ENCODE results near the gene DZIP1L.

Gene DZIP1L

DNA sequence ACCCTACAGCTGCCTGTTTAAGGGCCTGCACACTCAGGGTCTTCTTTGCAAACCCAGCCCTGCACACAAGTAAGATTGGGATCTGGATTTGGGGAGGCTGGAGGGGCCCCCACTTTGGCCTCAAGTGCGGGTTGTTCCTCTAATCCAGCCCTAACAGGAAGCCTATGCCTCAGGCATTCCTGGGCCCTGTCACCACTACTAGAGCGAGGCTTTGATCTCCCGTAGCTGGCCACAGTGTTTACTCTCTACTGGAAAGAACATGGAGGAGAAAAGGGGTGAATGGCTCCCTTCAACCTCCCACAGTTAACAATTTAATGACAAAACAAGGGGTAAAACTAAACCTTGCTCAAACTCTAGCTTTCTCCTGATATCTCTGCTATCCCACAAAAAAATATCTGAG is 48.4 kb downstream of the DZIP1L start:
- DNase-seq, result no peak

DNA sequence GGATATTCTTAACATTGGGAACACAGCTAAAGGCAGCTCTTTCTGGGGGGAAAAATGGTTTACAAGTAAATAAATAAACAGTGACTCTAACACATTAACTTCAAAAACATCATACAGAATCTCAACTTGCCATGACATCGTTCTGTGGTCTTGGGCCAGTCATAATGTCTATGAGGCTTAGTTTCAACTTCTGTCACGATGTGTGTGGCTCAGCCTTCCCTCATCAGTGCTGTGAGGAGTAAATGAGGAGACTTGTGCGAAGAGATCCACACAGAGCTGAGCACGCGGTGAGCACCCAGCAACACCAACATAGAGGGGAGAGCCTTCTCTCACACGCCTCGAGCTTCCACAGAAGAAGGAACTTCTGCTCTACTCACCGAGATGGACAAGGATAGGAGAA is 49.0 kb downstream of the DZIP1L start:
- no peak for DNase-seq

DNA sequence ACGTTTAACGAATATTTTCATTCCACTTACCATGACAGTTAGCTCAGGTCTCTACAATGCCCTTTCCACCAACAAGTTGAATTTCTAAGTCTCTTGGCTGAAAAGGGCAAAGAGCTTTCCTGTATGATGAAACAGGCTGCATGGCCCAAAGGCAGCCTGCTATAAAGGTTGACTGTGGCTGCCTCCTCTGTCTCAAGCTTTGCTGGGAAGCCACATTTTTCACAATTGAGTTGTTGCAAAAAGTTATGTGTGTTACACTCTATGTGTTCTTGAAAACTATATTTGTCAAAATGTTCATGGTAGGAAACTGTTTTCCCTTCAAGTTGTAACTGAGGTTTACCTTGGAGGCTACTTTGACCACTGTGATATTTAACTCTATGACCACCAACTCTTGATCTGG is 49.5 kb downstream of the DZIP1L start:
- DNase-seq, result no peak

DNA sequence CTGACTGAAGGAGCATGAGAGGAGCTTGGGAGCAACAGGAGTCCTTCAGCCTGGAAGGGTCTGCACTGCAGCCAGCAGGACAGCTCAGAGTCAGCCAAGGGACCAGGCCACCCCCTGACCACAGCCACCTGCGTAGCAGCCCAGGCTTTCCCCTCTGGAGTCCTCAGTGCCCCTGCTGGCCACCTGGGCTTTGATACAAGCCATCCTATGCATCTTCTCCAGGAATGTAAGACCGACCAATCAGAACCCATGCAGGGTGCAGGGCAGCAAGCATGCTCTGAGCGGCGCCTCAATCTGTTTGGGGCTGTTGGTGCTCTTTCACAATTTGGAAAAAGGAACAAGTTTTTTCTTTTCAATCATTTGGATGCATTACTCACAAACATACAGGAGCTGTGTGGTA is 52.0 kb downstream of the DZIP1L start:
- no peak for DNase-seq

DNA sequence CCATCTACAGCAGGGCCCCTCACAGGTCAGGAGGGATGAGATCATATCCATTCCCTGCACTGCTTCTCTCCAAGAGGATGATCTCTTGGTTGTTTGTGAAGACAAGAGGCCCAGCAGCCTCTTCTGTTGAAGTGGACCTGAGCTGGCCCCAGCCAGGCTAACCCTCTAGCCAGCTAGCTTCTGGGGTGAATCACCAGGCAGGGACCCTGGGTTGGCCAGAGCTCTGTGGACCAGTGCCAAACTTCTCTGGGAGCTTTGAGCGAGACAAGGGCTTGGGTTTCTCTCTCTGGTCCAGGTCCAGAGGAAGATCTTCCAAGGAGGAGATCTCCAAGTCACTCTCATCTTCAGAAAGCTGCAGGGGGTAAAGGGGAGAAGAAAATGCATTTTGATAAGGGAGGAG is 52.8 kb downstream of the DZIP1L start:
- DNase-seq, result no peak

DNA sequence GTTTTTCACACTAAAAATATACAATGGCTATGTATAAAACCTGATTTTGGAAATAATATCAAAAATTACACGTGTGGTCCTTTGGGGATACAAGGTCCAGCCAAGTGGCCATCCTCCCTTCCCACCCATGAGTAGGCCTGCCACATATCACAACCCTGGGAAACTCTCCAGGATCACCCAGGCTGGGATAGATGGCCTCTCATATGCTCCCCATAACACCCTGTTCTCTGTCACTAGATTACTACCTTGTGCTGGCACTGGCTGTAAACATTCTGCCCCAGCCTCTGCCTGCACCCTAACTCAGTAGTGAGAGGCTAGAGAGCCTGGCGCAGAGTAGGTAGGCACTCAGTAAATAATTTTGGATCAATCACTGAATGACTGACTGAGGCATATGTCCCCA is 53.4 kb downstream of the DZIP1L start:
- DNase-seq, result no peak

DNA sequence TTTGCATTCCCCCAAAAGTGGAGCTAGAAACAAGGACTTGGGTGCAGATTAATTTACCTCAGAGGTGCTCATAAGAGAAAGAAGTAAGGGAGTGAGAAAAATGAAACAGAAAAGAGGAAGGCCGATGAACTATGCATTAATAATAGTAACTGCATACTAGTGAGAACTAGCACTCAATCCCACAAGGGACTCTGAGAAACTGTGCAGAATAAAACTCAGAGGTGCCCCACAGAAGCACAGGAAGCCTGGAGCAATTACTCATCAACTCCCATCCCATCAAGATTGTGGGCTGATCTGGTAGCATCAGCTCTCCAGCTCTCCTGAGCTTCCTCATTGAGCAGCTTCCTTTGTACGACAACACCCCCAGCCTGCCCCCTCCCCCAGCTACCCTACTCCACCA is 54.6 kb downstream of the DZIP1L start:
- no peak for DNase-seq

DNA sequence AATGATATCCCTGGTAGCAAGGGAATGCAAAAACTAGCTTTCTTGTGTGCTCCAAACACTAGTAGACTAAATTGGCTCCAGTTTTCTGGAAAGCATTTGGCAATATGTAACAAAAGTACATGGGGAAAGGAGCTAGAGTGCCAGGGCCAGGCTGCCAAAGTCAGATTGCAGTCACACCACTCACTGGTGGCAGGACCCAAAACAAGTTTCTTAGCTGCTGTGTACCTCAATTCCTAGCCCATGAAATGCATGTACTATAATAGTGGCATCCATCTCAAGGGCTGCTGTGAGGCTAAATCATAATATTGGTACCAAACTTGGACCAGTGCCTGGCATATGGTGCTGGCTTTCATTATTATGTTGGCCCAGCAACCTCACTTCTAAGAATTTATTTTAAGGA is 56.1 kb downstream of the DZIP1L start:
- DNase-seq, result no peak

DNA sequence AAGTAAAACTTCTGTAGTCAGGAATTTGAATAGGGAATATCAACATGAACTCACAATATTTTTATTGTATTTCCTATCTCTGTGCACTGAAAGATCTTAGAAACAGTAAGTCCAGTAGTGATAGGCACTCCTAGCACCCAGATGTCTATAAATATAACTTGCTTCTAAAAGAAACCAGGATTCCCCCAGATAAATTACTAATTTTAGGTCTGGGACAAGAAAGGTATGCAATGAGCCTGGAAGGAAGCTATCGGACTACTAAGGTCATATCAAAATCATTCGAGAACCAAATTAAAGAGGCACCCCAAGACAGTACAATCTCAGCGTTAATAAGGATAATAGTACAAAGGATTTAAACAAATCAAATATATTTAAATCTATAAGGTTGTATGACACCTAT is 58.0 kb downstream of the DZIP1L start:
- no peak for DNase-seq

DNA sequence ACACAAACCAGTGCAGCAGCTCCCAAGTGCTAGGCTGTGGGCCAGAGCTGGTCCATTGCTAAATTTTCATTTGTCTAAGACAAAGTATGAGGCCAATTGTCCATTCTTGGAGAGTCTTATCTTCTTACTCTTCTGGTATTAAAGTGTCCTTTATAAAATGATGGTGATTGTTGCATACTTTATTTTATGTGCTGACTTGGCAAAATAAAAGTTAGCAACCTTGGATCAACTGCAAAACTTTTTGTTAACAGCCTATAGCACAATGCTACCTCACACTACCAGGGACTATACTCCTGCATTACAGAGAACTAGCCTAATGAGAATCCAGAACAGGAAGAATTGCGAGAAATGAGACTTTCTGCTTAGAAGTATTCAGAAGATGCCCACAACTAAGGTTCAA is 61.4 kb downstream of the DZIP1L start:
- DNase-seq, result no peak

DNA sequence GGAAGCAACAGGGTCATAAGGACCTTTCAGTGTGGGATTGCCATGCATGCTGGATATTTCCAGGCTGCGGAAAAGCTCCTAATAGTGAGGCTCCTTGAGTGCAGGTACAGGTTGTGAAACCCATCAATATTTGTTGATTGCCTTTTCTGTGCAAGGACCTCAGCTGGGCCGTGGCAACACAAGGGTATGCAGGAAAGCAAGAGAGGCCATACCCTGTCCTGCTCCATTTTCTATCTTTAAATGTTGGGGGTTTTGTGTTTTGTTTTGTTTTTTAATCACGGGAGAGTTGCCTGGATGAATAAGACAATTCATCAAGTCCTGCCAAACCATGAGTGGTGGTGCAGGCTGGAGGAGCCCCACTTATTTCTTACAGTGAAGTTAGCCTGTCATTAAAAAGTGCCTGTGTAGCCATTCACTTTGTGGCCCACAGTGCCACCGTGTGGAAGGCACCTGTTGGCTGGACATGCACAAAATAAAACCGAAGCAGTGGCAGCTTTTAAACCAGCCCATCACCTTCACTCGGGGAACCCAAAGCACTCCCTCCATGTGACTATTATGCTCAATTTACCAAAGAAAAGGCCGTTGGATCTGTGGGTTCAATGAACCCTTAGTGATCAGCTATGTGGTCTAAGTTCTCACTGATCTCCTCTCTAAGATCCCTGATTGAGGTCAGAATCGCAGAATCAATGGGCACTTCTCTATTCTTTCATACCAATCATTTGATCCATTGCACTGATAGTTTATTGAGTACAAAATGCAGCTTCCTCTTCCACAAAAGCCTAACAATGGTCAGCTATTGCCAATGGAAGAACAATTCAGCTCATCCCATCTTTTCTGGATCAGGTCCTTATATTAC is 63.2 kb downstream of the DZIP1L start:
- DNase-seq, result no peak

DNA sequence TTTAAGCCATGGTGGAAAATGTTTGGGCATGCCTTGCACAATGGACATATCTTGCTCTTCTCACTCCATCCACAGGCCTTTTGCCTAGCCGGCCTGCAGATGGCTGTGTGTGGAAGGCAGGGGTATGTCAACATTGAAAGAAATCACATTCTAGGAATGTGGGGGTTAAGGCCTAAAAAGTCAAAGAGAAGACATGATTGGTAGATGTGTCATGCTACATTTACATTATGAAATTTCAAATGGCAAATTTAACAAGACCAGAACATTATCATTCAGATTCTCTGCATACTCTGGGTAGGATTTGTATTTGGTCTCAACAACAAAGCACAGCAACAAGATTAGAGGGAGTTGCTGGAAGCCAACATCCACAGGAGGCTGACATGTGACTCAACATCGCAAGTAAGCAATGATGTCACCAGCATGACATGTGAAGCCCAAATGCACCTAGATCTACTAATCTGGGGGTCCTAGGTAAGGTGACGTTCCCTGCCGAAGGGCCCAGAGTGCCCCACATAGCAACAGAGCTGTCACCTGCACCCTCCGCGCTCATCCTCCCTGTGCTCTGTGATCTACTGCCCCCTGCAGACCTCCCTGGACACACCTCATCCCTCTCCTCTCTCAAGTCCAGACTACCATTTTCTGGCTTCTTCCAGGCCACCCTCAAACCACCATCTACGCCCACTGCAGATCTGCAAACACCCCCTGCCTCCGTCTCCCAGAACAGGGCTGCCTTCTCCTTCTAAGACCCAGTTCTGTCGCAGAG is 66.1 kb downstream of the DZIP1L start:
- DNase-seq, result no peak

DNA sequence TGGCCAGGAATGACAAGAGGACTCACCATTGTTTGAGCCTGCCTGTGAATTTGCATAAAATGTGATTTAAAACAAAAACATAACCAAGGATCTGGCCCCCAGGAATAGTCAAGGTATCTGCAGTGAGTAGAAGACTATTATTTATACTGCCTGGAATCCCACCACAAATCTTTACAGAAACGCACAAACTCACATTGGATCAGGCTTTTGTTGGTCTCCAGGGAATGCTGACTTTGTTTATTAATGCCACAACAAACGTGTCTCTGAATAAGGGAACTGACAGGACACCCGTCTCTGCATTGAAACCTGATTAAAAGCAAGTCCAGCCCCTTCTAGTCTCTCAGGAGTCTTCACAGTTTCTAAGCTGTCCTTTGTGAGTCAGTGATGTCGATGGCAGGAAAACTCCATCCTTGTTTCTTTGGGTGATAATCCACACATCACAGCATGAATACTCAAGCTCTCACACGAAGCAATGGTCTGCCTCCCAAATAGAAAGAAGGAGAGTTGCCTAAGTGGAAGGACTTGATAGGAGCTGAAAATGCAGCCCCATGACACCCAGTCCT is 67.7 kb downstream of the DZIP1L start:
- no peak for DNase-seq

DNA sequence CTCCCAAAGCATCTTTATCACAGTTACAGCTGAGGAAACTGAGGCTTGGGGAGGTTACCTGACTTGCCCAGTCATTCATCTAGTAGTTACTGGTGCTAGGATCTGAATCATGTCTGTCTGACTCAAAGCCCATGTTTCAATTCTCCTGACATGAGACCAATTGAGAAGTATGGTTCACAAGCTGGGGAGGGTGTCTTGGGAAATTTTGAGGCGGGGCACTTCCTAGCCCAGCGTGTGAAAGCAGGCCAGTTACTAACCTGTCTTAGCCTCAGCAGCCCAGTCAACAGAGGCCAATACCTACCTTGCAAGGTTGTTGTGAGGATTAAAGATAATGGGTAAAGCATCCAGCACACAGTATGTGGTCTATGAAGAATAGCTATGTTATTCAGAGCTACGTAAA is 68.5 kb downstream of the DZIP1L start:
- DNase-seq, result no peak

DNA sequence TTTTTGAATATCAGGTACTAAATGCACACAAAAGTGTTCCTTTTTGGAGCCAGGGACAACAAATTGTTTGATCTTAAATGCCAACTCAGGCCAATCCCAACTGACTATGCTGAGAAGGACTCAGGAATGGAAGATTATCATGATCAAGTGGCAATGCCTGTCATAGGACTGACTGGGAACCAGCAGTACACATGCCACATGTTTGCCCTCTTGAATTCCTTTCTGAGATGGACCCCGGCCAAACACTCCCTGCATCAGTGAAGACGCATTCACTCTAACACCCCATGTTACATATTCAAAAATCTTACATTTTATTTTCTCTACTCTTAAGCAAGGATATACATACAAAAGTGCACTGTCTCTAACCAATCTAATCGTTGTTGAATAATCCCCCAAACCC is 69.3 kb downstream of the DZIP1L start:
- no peak for DNase-seq

DNA sequence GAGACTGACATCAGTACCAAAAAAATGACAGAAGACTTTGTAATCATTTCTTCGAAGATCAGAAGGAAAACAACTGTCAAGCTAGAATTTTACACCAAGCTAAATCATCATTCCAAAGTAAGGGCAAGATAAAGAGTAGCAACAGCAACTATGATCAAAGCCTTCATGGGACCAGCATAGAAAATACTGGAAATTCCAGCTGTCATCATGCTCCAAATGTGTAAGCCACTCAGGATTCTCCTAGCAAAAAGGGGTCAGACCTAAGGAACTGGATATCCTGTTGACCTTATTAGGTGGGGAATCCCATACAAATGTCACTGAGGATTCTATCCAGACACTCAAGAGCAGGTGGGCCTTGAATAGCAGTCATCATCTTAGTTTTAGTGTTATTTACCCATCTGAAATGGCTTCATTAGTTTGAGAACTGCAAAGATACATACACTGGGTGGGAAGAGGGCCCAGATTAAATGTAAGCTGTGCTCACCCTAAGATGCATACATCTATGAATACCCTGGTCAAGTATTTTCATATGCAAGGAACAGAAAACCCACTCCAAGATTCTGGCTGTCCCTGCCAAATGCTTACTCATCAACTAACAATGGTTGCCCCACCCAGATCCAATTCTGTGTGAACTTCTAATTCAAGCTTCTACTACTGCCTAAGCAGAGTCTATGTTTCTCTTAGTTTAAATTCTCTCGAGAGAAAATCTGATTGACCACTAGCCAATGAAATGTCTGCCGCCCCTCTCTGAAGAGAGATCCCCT is 72.0 kb downstream of the DZIP1L start:
- DNase-seq, result no peak

DNA sequence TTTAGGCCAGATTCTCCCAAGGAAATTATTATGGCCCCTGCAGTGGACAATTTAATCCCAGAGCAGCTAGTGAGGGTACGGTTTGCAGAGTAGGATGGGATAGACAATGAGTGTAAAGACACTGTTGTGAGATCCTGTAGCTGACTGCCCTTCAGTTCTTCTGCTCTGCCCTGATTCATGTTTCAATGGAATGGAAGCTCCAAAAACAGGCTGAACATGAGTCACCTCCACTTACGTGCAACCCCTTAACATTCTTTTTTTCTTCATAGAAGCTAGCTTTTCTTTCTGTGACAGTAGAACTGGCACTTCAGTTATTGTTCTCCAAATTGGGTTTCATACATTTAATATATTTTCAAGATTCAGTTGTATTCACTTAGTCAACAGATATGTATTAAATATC is 73.4 kb downstream of the DZIP1L start:
- no peak for DNase-seq

DNA sequence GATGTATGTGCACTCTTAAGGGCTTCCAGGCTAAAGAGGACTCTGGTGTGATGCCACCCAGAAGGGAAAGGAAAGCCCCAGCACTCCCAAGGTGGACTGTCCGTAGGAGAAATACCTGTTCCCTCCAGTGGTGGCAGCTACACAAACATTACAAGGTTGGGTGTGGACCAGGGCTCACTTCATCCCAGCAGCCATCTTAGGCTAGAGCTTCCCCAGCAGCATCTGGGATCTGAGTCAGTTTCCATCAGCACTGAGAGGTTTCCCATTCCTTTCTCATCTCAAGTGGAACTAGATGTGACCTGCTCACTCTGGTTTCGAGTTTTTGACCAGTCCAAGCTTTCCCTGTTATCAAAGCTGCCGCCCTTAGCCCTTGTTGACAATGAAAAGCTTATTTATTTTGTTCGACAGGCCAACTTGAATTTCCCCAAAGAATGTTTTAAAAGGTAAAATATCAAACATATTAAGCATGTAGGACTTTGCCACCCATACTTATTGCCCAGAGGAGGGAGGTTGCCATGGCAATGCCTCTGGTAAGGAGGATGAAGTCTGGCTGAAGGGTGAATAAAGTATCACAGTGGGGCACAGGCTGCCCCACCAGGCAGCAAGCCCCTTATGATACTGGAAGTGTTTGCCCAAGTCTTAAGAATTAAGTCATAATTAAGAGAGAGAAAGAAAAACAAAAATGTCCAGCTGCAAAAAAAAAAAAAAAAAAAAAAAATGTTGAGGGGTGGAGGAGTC is 76.5 kb downstream of the DZIP1L start:
- no peak for DNase-seq

DNA sequence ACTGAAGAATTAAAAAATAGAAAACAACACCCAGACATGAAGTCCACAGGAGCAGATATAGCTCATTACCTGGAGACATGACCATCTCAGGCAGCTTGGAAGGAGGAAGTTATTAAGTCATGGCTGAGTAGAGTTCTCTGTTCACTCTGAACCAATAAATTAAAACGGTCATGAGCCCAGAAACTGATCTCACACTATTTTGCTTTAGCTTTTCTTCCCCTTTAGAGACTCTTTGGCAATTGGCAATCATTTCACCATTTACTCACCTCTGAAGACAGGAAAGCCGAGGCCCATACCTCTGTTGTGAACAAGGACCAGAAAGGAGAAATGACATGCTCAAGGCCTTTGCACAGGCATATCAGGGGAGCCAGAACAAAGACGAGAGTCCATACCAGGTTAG is 78.8 kb downstream of the DZIP1L start:
- DNase-seq, result no peak

DNA sequence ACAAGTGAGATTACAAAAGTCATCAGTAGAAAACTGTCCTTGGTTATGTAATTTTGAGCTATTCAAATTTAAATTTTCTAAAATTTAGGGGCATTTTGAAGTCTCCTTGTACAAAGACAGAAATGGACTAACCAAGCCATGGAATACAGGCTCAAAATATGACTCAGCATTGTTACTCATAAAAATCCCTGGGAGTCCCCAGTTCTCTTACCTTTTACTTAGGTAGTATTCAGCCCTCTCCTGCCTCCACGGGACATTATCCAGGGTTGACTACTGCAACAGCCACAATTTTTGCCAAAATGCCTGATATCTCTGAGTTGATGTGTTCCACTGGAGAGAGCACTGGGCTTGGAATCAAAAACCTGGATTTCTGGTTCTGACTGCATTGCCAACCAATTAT is 80.5 kb downstream of the DZIP1L start:
- no peak for DNase-seq

DNA sequence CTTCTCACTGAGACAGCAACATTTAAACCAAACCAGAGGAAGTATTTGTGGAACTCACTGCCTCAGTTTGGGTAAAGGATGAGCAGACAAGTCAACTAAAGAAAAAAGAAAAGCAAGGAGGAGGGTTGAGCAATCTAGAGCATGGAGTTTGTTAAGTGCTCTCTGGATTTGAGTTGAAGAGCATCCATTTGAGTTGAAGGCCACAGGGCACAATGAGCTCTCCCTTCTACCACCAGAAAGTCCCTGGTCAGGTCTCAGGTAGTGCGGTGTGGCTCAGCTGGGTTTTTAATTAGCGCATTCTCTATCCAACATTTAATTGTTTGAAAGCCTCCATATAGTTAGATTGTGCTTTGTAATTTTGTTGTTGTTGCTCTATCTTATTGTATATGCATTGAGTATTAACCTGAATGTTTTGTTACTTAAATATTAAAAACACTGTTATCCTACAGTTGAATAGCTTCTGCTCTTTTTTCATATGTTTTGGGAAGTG is 82.2 kb downstream of the DZIP1L start:
- DNase-seq, result no peak

DNA sequence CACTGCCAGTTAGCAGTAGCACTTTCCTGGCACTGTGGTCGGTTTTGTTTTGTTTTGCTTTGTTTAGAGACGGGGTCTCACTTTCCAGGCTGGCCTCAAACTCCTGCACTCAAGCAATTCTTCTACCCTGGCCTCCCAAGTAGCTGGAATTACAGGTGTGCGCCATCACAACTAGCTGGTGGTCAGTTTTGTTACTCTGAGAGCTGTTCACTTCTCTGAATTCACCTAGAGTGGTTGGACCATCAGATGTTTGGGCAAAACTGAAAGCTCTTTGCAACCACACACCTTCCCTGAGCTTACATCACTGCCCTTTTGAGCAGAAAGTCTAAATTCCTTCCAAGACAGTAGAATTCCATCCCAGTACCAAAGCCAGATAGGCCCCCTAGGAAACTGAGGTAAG is 82.8 kb downstream of the DZIP1L start:
- DNase-seq, result no peak

DNA sequence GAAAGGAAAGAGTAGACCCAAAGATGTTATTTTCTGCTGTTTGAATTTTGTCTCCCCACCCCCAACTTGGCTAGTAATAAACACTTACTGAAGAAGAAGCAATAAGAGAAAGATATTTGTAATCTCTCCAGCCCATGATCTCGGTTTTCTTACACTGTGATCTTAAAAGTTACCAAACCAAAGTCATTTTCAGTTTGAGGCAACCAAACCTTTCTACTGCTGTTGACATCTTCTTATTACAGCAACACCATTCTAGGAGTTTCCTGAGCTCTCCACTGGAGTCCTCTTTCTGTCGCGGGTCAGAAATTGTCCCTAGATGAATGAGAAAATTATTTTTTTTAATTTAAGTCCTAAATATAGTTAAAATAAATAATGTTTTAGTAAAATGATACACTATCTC is 83.9 kb downstream of the DZIP1L start:
- DNase-seq, result no peak

All from NCI-H187 treated with DMSO at 0.1 percent for 48 hours (cell line).